K562 (cell line): ENCODE data around the gene EXTL1.

ENCODE experiments used
- CTCFL ChIP-seq: IDR thresholded peaks from 2 replicates; pipeline ENCODE4 v1.6.1; 2011; ENCODE audit warnings: borderline replicate concordance, low read depth, mild to moderate bottlenecking, moderate library complexity, low read length; ENCODE audit not compliant: insufficient read depth, poor library complexity, severe bottlenecking
- E2F6 ChIP-seq, 2 experiments: IDR thresholded peaks; 2 replicates each; pipeline ENCODE4 v1.6.1; 2011; ENCODE audit warnings: borderline replicate concordance in 1 of 2, control low read depth in 1 of 2, low read depth in 1 of 2, low read length in 1 of 2, mild to moderate bottlenecking in 1 of 2, mixed read lengths in 1 of 2, moderate library complexity in 1 of 2; ENCODE audit not compliant: insufficient read depth in 1 of 2, insufficient read length in 1 of 2, poor library complexity in 1 of 2, severe bottlenecking in 1 of 2; ENCODE audit errors: extremely low read depth in 1 of 2
- ELF2 ChIP-seq: fragments of 250-450 bp; sonication (Bioruptor Pico); IDR thresholded peaks from 2 replicates; pipeline ENCODE4 v1.5.0; 2021; ENCODE audit warnings: mild to moderate bottlenecking
- FOXJ3 ChIP-seq: sonication (generic); formaldehyde crosslinking; IDR thresholded peaks from 2 replicates; pipeline ENCODE4 v1.4.0; 2020; ENCODE audit warnings: mild to moderate bottlenecking, missing genetic modification reagents
- KAT7 ChIP-seq: sonication (generic); formaldehyde crosslinking; IDR thresholded peaks from 2 replicates; pipeline ENCODE4 v1.8.0; 2022; ENCODE audit warnings: missing genetic modification reagents, mild to moderate bottlenecking, borderline replicate concordance
- KLF6 ChIP-seq: fragments of 250-450 bp; sonication (Bioruptor Pico); IDR thresholded peaks from 2 replicates; pipeline ENCODE4 v1.4.0; 2020; ENCODE audit warnings: mild to moderate bottlenecking, moderate library complexity, borderline replicate concordance
- MTA1 ChIP-seq: fragments of 450-650 bp; IDR thresholded peaks from 2 replicates; pipeline ENCODE4 v1.6.1; 2017; ENCODE audit warnings: borderline replicate concordance
- NFIC ChIP-seq: fragments of 450-650 bp; IDR thresholded peaks from 2 replicates; pipeline ENCODE4 v1.6.1; 2017; ENCODE audit warnings: mild to moderate bottlenecking, inconsistent platforms
- POLR2A ChIP-seq: fragments of 450-650 bp; conservative IDR thresholded peaks from 2 replicates; pipeline ENCODE4 v1.6.1; 2016
- YY1 ChIP-seq, 3 experiments: IDR thresholded peaks; 2 replicates each; pipeline ENCODE4 v1.6.1; 2011; ENCODE audit warnings: low read length in 2 of 3, mild to moderate bottlenecking in 2 of 3, moderate library complexity in 2 of 3, borderline replicate concordance in 1 of 3, control low read depth in 1 of 3, low read depth in 1 of 3; ENCODE audit not compliant: insufficient read depth in 3 of 3, insufficient replicate concordance in 2 of 3, control insufficient read depth in 1 of 3, insufficient read length in 1 of 3; ENCODE audit errors: extremely low read depth in 1 of 3
- ZBTB49 ChIP-seq: sonication (generic); formaldehyde crosslinking; IDR thresholded peaks from 2 replicates; pipeline ENCODE4 v1.8.0; 2022; ENCODE audit warnings: missing genetic modification reagents, mild to moderate bottlenecking, borderline replicate concordance
- TF ChIP-seq, protein P1 (sequence below), 3 experiments: IDR thresholded peaks in 2 of 3; conservative IDR thresholded peaks in 1 of 3; 2 replicates each; pipeline ENCODE4 v1.5.1; 2011 to 2012; ENCODE audit warnings: low read length in 3 of 3, mild to moderate bottlenecking in 3 of 3, control low read depth in 2 of 3, improper control_type of control experiment in 1 of 3, inconsistent platforms in 1 of 3, low read depth in 1 of 3, mixed read lengths in 1 of 3, moderate library complexity in 1 of 3; ENCODE audit not compliant: insufficient read depth in 2 of 3

DNA sequence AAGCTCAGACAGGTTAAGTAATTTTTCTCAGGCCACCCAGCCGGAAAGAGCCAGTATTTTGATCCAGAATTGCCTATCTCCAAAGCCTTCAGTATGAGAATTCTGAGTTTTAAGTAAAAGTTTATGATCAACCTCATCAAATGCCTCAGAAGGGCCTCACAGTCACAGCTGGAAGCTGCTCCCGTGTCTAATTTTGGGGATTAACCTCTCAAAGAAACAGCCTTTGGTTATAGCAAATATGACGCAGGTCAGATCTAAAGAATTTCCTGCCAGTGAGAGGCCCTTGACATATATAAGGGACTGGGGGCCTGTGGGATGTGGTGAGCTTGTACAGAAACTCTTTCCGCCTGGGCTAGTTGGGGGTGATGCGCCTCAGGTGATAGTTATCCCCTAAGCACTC lies 2.3 kb downstream of the EXTL1 start:
- TF ChIP-seq MTA1 (no peak), YY1 (IDR thresholded peaks at IDR 0.05; ENCODE audit: borderline replicate concordance in 1 of 3, control insufficient read depth in 1 of 3, extremely low read depth in 1 of 3, insufficient read depth in 3 of 3, insufficient read length in 1 of 3, insufficient replicate concordance in 2 of 3, low read depth in 1 of 3, low read length in 2 of 3) (no peak), FOXJ3 (CRISPR knock-in tag) (no peak), POLR2A (no peak), ZBTB49 (CRISPR knock-in tag) (no peak), KAT7 (no peak), NFIC (no peak), KLF6 (CRISPR knock-in tag) (no peak), CTCFL (no peak), ELF2 (CRISPR knock-in tag) (no peak), E2F6 (IDR thresholded peaks at IDR 0.05; ENCODE audit: borderline replicate concordance in 1 of 2, extremely low read depth in 1 of 2, insufficient read depth in 1 of 2, insufficient read length in 1 of 2, low read depth in 1 of 2, low read length in 1 of 2, poor library complexity in 1 of 2, severe bottlenecking in 1 of 2) (no peak)
- TF ChIP-seq, protein P1, sequence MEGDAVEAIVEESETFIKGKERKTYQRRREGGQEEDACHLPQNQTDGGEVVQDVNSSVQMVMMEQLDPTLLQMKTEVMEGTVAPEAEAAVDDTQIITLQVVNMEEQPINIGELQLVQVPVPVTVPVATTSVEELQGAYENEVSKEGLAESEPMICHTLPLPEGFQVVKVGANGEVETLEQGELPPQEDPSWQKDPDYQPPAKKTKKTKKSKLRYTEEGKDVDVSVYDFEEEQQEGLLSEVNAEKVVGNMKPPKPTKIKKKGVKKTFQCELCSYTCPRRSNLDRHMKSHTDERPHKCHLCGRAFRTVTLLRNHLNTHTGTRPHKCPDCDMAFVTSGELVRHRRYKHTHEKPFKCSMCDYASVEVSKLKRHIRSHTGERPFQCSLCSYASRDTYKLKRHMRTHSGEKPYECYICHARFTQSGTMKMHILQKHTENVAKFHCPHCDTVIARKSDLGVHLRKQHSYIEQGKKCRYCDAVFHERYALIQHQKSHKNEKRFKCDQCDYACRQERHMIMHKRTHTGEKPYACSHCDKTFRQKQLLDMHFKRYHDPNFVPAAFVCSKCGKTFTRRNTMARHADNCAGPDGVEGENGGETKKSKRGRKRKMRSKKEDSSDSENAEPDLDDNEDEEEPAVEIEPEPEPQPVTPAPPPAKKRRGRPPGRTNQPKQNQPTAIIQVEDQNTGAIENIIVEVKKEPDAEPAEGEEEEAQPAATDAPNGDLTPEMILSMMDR (IDR thresholded peaks at IDR 0.05 in 2 of 3, conservative IDR thresholded peaks at IDR 0.05 in 1 of 3; ENCODE audit: insufficient read depth in 2 of 3, low read depth in 1 of 3, low read length in 3 of 3), result no peak
